OCI-LY1 (cell line): ENCODE data around the gene OR11A1.

ENCODE experiments used
- H2AFZ ChIP-seq: fragments of 200-600 bp; sonication (generic), shearing (Covaris generic); 2 replicates; pipeline ENCODE4 v1.6.0; 2014; ENCODE audit warnings: antibody characterized with exemption, mild to moderate bottlenecking, low read length
- H3F3A ChIP-seq: fragments of 200-600 bp; sonication (generic), shearing (Covaris generic); 2 replicates; pipeline ENCODE4 v1.6.0; 2014; ENCODE audit warnings: mild to moderate bottlenecking, antibody characterized with exemption, low read length, moderate library complexity; ENCODE audit not compliant: insufficient read depth
- H3K27ac ChIP-seq: fragments of 200-600 bp; sonication (generic); 2 replicates; pipeline ENCODE4 v1.5.1; 2014; ENCODE audit warnings: low read length, mixed run types, mild to moderate bottlenecking, low read depth; ENCODE audit not compliant: poor library complexity, severe bottlenecking
- H3K27me3 ChIP-seq: fragments of 200-600 bp; sonication (generic); 2 replicates; pipeline ENCODE4 v1.6.0; 2014; ENCODE audit warnings: antibody characterized with exemption, mild to moderate bottlenecking, low read length, moderate library complexity; ENCODE audit not compliant: insufficient read depth
- H3K36me3 ChIP-seq: fragments of 200-600 bp; sonication (generic); 2 replicates; pipeline ENCODE4 v1.6.1; 2014; ENCODE audit warnings: mild to moderate bottlenecking, antibody characterized with exemption, low read length, moderate library complexity, mixed read lengths; ENCODE audit not compliant: insufficient read depth
- H3K4me1 ChIP-seq: fragments of 200-600 bp; sonication (generic); 2 replicates; pipeline ENCODE4 v1.5.1; 2014; ENCODE audit warnings: mild to moderate bottlenecking, low read length, moderate library complexity; ENCODE audit not compliant: insufficient read depth, severe bottlenecking
- H3K4me2 ChIP-seq: fragments of 200-600 bp; sonication (generic), shearing (Covaris generic); 2 replicates; pipeline ENCODE4 v1.6.1; 2014; ENCODE audit warnings: low read length
- H3K4me3 ChIP-seq: fragments of 200-600 bp; sonication (generic); 2 replicates; pipeline ENCODE4 v1.5.1; 2014; ENCODE audit warnings: low read length, low read depth, mild to moderate bottlenecking, mixed read lengths; ENCODE audit not compliant: poor library complexity, severe bottlenecking
- H3K79me2 ChIP-seq: fragments of 200-600 bp; shearing (Covaris generic); 2 replicates; pipeline ENCODE4 v1.6.1; 2016; ENCODE audit warnings: mixed run types, low read length, mixed read lengths; ENCODE audit not compliant: insufficient read depth
- H3K9ac ChIP-seq: fragments of 200-600 bp; sonication (generic), shearing (Covaris generic); 2 replicates; pipeline ENCODE4 v1.6.1; 2014; ENCODE audit warnings: mild to moderate bottlenecking, low read length, mixed read lengths
- H3K9me2 ChIP-seq: fragments of 200-600 bp; sonication (generic), shearing (Covaris generic); 2 replicates; pipeline ENCODE4 v1.6.1; 2014; ENCODE audit warnings: low read depth, mild to moderate bottlenecking, low read length, mixed read lengths
- H3K9me3 ChIP-seq: fragments of 200-600 bp; shearing (Covaris generic); 2 replicates; pipeline ENCODE4 v1.6.1; 2014; ENCODE audit warnings: low read length, mixed read lengths
- H4K20me1 ChIP-seq: fragments of 200-600 bp; sonication (generic), shearing (Covaris generic); 2 replicates; pipeline ENCODE4 v1.6.0; 2016; ENCODE audit warnings: mild to moderate bottlenecking, low read length; ENCODE audit not compliant: insufficient read depth
- CTCF ChIP-seq: fragments of 200-600 bp; sonication (generic), shearing (Covaris generic); IDR thresholded peaks from 2 replicates; pipeline ENCODE4 v1.5.1; 2017; ENCODE audit warnings: mild to moderate bottlenecking, antibody characterized with exemption, low read length, moderate library complexity, mixed read lengths
- EZH2 ChIP-seq: fragments of 200-600 bp; sonication (generic), shearing (Covaris generic); IDR thresholded peaks from 2 replicates; pipeline ENCODE4 v1.8.0; 2017; ENCODE audit warnings: borderline replicate concordance, mixed run types, mild to moderate bottlenecking, antibody characterized with exemption, low read length, moderate library complexity, mixed read lengths

Gene OR11A1

GRCh38 chr6:29478740-29479139, 21.9 kb upstream of the OR11A1 start:
- H3K4me1 ChIP-seq: no peaks in the 10 kb centered on the region
- no peaks in the 10 kb centered on the region for H4K20me1 ChIP-seq
- H3K27ac ChIP-seq: no peak overlapping the region
- no peaks in the 10 kb centered on the region for H3K27me3 ChIP-seq
- no peaks in the 10 kb centered on the region for H3K36me3 ChIP-seq
- no peaks in the 10 kb centered on the region for H3K79me2 ChIP-seq
- H3F3A ChIP-seq: no peaks in the 10 kb centered on the region
- H3K9me2 ChIP-seq: no peaks in the 10 kb centered on the region
- H3K4me3 ChIP-seq: no peak overlapping the region
- H2AFZ ChIP-seq: no peak overlapping the region
- H3K9ac ChIP-seq: no peak overlapping the region
- H3K4me2 ChIP-seq: no peak overlapping the region
- H3K9me3 ChIP-seq: no peaks in the 10 kb centered on the region
- TF ChIP-seq EZH2 (no peak), CTCF (no peak)

- H3K4me1 ChIP-seq: no peaks in the 10 kb centered on the region
- no peaks in the 10 kb centered on the region for H3K79me2 ChIP-seq
- H3K9me2 ChIP-seq: no peaks in the 10 kb centered on the region
- no peaks in the 10 kb centered on the region for H3K9me3 ChIP-seq
- H3F3A ChIP-seq: no peaks in the 10 kb centered on the region
- no peak overlapping the region for H3K9ac ChIP-seq
- no peaks in the 10 kb centered on the region for H3K36me3 ChIP-seq
- H3K27me3 ChIP-seq: no peaks in the 10 kb centered on the region
- H3K27ac ChIP-seq: no peak overlapping the region
- H2AFZ ChIP-seq: no peak overlapping the region
- H3K4me3 ChIP-seq: no peak overlapping the region
- H4K20me1 ChIP-seq: no peaks in the 10 kb centered on the region
- H3K4me2 ChIP-seq: no peak overlapping the region
- TF ChIP-seq CTCF (no peak), EZH2 (no peak)
Observed at GRCh38 chr6:29477923-29478450, 21.1 kb upstream of the OR11A1 start.

GRCh38 chr6:29474996-29475395, 18.1 kb upstream of the OR11A1 start:
- Histone ChIP-seq H3K36me3 (no peaks in the 10 kb centered on the region), H3K4me1 (no peaks in the 10 kb centered on the region), H3K79me2 (no peaks in the 10 kb centered on the region), H3K9me2 (no peaks in the 10 kb centered on the region), H3K27ac (no peak overlapping the region), H3K9me3 (no peaks in the 10 kb centered on the region), H3K9ac (no peak overlapping the region), H4K20me1 (no peaks in the 10 kb centered on the region), H2AFZ (no peak overlapping the region), H3K27me3 (no peaks in the 10 kb centered on the region), H3K4me3 (no peak overlapping the region), H3K4me2 (no peak overlapping the region), H3F3A (no peaks in the 10 kb centered on the region)
- TF ChIP-seq EZH2 (no peak), CTCF (no peak)
